WTC11 (cell line): ENCODE results near the gene FICD.

Experiments used
- ELF4 ChIP-seq: sonication (generic); formaldehyde crosslinking; IDR thresholded peaks from 2 replicates; pipeline ENCODE4 v1.8.1; 2022; ENCODE audit warnings: low read depth, mild to moderate bottlenecking, moderate library complexity, missing genetic modification reagents
- EMX1 ChIP-seq: fragments of 250-450 bp; sonication (Bioruptor Pico); IDR thresholded peaks from 2 replicates; pipeline ENCODE4 v1.8.0; 2021; ENCODE audit warnings: mild to moderate bottlenecking
- ETV6 ChIP-seq: sonication (generic); formaldehyde crosslinking; IDR thresholded peaks from 2 replicates; pipeline ENCODE4 v1.8.1; 2022; ENCODE audit warnings: mild to moderate bottlenecking, missing genetic modification reagents
- SMAD3 ChIP-seq: sonication (generic); formaldehyde crosslinking; IDR thresholded peaks from 2 replicates; pipeline ENCODE4 v1.8.0; 2022; ENCODE audit warnings: missing genetic modification reagents, mild to moderate bottlenecking, borderline replicate concordance
- ZNF232 ChIP-seq: sonication (generic); formaldehyde crosslinking; IDR thresholded peaks from 2 replicates; pipeline ENCODE4 v1.8.0; 2022; ENCODE audit warnings: mild to moderate bottlenecking, missing genetic modification reagents
- TF ChIP-seq, protein P1 (sequence below): fragments of 200-600 bp; IDR thresholded peaks from 2 replicates; pipeline ENCODE4 v1.8.0; 2022; ENCODE audit warnings: antibody characterized with exemption
- TF ChIP-seq, protein P2 (sequence below): sonication (generic); formaldehyde crosslinking; IDR thresholded peaks from 2 replicates; pipeline ENCODE4 v1.8.0; 2022; ENCODE audit warnings: mild to moderate bottlenecking, missing genetic modification reagents
- TF ChIP-seq, protein P3 (sequence below): sonication (generic); formaldehyde crosslinking; IDR thresholded peaks from 2 replicates; pipeline ENCODE4 v1.8.0; 2022; ENCODE audit warnings: mild to moderate bottlenecking, missing genetic modification reagents
- TF ChIP-seq, protein P4 (sequence below): sonication (generic); formaldehyde crosslinking; IDR thresholded peaks from 2 replicates; pipeline ENCODE4 v1.8.1; 2022; ENCODE audit warnings: low read depth, missing genetic modification reagents, borderline replicate concordance
- TF ChIP-seq, protein P5 (sequence below): sonication (generic); formaldehyde crosslinking; IDR thresholded peaks from 2 replicates; pipeline ENCODE4 v1.8.1; 2023; ENCODE audit warnings: mild to moderate bottlenecking, missing genetic modification reagents
- TF ChIP-seq, protein P6 (sequence below): sonication (generic); formaldehyde crosslinking; IDR thresholded peaks from 2 replicates; pipeline ENCODE4 v1.8.1; 2023; ENCODE audit warnings: mild to moderate bottlenecking, moderate library complexity, missing genetic modification reagents
- TF ChIP-seq, protein P7 (sequence below): sonication (generic); formaldehyde crosslinking; IDR thresholded peaks from 2 replicates; pipeline ENCODE4 v1.8.0; 2022; ENCODE audit warnings: missing genetic modification reagents

DNA sequence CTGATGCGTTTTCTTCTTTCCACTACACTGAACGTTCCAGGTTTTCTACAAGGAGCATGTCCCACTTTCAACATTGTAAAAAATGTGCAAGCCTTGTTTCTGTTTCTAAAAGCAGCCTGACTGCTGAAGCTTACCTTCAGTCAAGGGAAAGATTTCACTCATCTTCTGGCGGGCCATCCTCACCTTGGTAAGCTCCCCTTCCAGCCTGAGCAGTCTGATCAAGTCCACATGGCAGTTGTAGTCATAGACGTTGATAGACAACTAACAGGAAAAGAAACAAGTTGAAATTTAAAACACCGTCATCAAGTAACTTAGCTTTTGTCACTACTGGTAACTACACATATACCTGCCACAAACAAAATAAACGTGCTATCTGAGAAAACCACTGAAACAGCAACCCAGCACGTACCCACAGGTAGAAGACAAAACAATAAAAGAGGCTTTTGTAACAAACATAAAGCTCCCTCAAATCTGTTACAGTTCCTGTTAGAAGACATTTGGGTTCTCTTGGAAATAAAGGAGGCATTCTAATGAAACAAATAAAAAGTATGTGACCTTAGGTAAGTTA is 34.0 kb downstream of the FICD start:
- TF ChIP-seq, protein P1, sequence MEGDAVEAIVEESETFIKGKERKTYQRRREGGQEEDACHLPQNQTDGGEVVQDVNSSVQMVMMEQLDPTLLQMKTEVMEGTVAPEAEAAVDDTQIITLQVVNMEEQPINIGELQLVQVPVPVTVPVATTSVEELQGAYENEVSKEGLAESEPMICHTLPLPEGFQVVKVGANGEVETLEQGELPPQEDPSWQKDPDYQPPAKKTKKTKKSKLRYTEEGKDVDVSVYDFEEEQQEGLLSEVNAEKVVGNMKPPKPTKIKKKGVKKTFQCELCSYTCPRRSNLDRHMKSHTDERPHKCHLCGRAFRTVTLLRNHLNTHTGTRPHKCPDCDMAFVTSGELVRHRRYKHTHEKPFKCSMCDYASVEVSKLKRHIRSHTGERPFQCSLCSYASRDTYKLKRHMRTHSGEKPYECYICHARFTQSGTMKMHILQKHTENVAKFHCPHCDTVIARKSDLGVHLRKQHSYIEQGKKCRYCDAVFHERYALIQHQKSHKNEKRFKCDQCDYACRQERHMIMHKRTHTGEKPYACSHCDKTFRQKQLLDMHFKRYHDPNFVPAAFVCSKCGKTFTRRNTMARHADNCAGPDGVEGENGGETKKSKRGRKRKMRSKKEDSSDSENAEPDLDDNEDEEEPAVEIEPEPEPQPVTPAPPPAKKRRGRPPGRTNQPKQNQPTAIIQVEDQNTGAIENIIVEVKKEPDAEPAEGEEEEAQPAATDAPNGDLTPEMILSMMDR, result no peak
- TF ChIP-seq, protein P2, sequence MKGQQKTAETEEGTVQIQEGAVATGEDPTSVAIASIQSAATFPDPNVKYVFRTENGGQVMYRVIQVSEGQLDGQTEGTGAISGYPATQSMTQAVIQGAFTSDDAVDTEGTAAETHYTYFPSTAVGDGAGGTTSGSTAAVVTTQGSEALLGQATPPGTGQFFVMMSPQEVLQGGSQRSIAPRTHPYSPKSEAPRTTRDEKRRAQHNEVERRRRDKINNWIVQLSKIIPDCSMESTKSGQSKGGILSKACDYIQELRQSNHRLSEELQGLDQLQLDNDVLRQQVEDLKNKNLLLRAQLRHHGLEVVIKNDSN (CRISPR knock-in tag), result no peak
- TF ChIP-seq ZNF232 (CRISPR knock-in tag) (no peak), ETV6 (CRISPR knock-in tag) (no peak), ELF4 (CRISPR knock-in tag) (no peak), EMX1 (CRISPR knock-in tag) (no peak), SMAD3 (CRISPR knock-in tag) (no peak)
- TF ChIP-seq, protein P3, sequence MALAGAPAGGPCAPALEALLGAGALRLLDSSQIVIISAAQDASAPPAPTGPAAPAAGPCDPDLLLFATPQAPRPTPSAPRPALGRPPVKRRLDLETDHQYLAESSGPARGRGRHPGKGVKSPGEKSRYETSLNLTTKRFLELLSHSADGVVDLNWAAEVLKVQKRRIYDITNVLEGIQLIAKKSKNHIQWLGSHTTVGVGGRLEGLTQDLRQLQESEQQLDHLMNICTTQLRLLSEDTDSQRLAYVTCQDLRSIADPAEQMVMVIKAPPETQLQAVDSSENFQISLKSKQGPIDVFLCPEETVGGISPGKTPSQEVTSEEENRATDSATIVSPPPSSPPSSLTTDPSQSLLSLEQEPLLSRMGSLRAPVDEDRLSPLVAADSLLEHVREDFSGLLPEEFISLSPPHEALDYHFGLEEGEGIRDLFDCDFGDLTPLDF (CRISPR knock-in tag), result no peak
- TF ChIP-seq, protein P4, sequence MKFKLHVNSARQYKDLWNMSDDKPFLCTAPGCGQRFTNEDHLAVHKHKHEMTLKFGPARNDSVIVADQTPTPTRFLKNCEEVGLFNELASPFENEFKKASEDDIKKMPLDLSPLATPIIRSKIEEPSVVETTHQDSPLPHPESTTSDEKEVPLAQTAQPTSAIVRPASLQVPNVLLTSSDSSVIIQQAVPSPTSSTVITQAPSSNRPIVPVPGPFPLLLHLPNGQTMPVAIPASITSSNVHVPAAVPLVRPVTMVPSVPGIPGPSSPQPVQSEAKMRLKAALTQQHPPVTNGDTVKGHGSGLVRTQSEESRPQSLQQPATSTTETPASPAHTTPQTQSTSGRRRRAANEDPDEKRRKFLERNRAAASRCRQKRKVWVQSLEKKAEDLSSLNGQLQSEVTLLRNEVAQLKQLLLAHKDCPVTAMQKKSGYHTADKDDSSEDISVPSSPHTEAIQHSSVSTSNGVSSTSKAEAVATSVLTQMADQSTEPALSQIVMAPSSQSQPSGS (CRISPR knock-in tag), result no peak
- TF ChIP-seq, protein P5, sequence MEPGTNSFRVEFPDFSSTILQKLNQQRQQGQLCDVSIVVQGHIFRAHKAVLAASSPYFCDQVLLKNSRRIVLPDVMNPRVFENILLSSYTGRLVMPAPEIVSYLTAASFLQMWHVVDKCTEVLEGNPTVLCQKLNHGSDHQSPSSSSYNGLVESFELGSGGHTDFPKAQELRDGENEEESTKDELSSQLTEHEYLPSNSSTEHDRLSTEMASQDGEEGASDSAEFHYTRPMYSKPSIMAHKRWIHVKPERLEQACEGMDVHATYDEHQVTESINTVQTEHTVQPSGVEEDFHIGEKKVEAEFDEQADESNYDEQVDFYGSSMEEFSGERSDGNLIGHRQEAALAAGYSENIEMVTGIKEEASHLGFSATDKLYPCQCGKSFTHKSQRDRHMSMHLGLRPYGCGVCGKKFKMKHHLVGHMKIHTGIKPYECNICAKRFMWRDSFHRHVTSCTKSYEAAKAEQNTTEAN (CRISPR knock-in tag), result no peak
- TF ChIP-seq, protein P6, sequence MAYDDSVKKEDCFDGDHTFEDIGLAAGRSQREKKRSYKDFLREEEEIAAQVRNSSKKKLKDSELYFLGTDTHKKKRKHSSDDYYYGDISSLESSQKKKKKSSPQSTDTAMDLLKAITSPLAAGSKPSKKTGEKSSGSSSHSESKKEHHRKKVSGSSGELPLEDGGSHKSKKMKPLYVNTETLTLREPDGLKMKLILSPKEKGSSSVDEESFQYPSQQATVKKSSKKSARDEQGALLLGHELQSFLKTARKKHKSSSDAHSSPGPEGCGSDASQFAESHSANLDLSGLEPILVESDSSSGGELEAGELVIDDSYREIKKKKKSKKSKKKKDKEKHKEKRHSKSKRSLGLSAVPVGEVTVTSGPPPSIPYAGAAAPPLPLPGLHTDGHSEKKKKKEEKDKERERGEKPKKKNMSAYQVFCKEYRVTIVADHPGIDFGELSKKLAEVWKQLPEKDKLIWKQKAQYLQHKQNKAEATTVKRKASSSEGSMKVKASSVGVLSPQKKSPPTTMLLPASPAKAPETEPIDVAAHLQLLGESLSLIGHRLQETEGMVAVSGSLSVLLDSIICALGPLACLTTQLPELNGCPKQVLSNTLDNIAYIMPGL, result no peak
- TF ChIP-seq, protein P7, sequence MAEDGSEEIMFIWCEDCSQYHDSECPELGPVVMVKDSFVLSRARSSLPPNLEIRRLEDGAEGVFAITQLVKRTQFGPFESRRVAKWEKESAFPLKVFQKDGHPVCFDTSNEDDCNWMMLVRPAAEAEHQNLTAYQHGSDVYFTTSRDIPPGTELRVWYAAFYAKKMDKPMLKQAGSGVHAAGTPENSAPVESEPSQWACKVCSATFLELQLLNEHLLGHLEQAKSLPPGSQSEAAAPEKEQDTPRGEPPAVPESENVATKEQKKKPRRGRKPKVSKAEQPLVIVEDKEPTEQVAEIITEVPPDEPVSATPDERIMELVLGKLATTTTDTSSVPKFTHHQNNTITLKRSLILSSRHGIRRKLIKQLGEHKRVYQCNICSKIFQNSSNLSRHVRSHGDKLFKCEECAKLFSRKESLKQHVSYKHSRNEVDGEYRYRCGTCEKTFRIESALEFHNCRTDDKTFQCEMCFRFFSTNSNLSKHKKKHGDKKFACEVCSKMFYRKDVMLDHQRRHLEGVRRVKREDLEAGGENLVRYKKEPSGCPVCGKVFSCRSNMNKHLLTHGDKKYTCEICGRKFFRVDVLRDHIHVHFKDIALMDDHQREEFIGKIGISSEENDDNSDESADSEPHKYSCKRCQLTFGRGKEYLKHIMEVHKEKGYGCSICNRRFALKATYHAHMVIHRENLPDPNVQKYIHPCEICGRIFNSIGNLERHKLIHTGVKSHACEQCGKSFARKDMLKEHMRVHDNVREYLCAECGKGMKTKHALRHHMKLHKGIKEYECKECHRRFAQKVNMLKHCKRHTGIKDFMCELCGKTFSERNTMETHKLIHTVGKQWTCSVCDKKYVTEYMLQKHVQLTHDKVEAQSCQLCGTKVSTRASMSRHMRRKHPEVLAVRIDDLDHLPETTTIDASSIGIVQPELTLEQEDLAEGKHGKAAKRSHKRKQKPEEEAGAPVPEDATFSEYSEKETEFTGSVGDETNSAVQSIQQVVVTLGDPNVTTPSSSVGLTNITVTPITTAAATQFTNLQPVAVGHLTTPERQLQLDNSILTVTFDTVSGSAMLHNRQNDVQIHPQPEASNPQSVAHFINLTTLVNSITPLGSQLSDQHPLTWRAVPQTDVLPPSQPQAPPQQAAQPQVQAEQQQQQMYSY (CRISPR knock-in tag), result no peak
